Measurements from ENCODE around the gene TDO2. TPM values are rescaled to one million over a fixed set of nuclear protein-coding genes. Genes with fewer than 3 reads are reported as not detected.

Gene TDO2
- total and polyA plus RNA-seq, 2 of the 13 experiments (the other 11 are each of a cell fraction or from before 2014, with no cell fraction given): not detected

DNA sequence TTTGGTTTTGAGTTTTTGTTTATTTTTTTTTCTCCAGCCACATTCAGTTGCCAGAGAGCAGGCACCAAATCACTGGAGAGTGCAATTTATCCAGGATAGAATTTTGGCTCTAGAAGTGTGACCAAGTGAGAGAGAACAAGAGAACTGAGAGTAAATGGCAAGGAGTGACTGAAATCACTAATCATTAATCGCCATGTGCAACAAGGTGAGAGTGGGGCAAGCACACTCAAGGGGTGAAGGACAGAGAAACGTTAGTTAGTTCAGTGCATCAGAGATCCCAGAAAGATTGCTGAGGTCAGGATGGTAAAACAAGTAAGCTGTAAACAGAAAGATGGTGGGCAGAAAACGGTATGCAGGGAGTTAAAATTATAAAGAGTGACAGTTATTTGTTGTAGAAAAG, 19.6 kb upstream of the TDO2 start:
- Histone ChIP-seq H3K4me2 (ENCODE audit: low read depth, low read length) (no peak overlapping the region), H3K9me3 (ENCODE audit: low read length) (peaks cover 6% of the 10 kb centered on the region; the same call in 1 of the 2 replicates), H3K9ac (ENCODE audit: insufficient read depth, low read depth, low read length) (no peak overlapping the region), H3K4me3 (replicated peaks in 1 of 3; ENCODE audit: insufficient read depth in 1 of 3, low read depth in 2 of 3, low read length in 3 of 3) (no peak overlapping the region), H3K79me2 (ENCODE audit: insufficient read depth, low read length) (no peaks in the 10 kb centered on the region), H3K27ac (ENCODE audit: extremely low read length, insufficient read depth, low read length) (no peak overlapping the region), H3K36me3 (replicated peaks in 1 of 2; ENCODE audit: control insufficient read depth in 1 of 2, insufficient read depth in 2 of 2, low read length in 2 of 2) (no peaks in the 10 kb centered on the region), H2AFZ (ENCODE audit: low read length) (no peak overlapping the region), H4K20me1 (ENCODE audit: insufficient read depth, low read length) (no peaks in the 10 kb centered on the region), H3K4me1 (ENCODE audit: insufficient read depth, low read length) (no peaks in the 10 kb centered on the region), H3K27me3 (ENCODE audit: control insufficient read depth in 1 of 2, insufficient read depth in 2 of 2, low read length in 2 of 2) (no peaks in the 10 kb centered on the region; a peak in 1 of 5 replicates)
- DNase-seq (ENCODE audit: low spot score): no peak
- in situ Hi-C loops (cut with HindIII; ENCODE audit: extremely low pct_ligation_motif_present, low pct_unique_long_range_greater_than_20kb) (no loop called here), intact Hi-C loops (cut with micrococcal nuclease; ENCODE audit: unreplicated experiment) (no loop called here)
- ATAC-seq: no peak
- TF ChIP-seq ZSCAN22 (CRISPR knock-in tag; IDR thresholded peaks at IDR 0.05): no peak
- no peak for TF ChIP-seq ZNF546 (CRISPR knock-in tag; conservative IDR thresholded peaks at IDR 0.05)
- no peak for TF ChIP-seq POLR2AphosphoS2 (IDR thresholded peaks at IDR 0.05; ENCODE audit: low read depth, low read length)
- no peak for TF ChIP-seq YY1 (IDR thresholded peaks at IDR 0.05; ENCODE audit: insufficient read depth, insufficient replicate concordance, low read depth, low read length)
- no peak for TF ChIP-seq SMAD1 (CRISPR knock-in tag; IDR thresholded peaks at IDR 0.05; ENCODE audit: borderline replicate concordance, low read depth)
- TF ChIP-seq SMARCE1 (IDR thresholded peaks at IDR 0.05; ENCODE audit: borderline replicate concordance): no peak
- TF ChIP-seq MED1 (CRISPR knock-in tag; IDR thresholded peaks at IDR 0.05): no peak
- TF ChIP-seq ZNF790 (CRISPR knock-in tag; IDR thresholded peaks at IDR 0.05; ENCODE audit: borderline replicate concordance): no peak
- TF ChIP-seq ZNF17 (CRISPR knock-in tag; IDR thresholded peaks at IDR 0.05): no peak
- FAIRE-seq: no peak
- WGBS (ENCODE audit: low lambda C conversion rate): 3% methylated on average over 3 of the region's 3 CpGs
- BruUV-seq (replicated peaks): no TSS peak
- ChIA-PET POLR2A (no interaction called here), CTCF (ENCODE audit: low intra/inter-chr PET ratio, low total read pairs) (no interaction called here)

DNA sequence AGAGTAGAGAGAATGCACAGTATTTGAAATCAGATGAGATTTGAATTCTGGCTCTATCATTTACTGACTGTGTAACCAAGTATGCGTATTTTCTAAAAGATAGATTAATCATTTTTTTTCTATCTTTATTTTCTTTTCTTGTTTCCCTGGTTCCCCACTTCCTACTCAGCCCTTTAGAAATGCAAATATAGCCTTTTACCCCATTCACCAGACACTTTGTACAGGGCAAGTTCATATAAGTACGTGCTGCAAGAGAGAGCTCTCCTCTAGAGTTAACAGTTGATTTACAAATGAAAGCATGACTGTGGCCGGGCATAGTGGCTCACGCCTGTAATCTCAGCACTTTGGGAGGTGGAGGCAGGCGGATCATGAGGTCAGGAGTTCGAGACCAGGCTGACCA, 17.8 kb upstream of the TDO2 start:
- H2AFZ ChIP-seq (ENCODE audit: low read length): no peak overlapping the region
- H3K9ac ChIP-seq (ENCODE audit: insufficient read depth, low read depth, low read length): no peak overlapping the region
- ChIA-PET CTCF (ENCODE audit: low intra/inter-chr PET ratio, low total read pairs) (no interaction called here), POLR2A (no interaction called here)
- 16% methylated on average over 6 of the region's 6 CpGs for WGBS (ENCODE audit: low lambda C conversion rate)
- H3K79me2 ChIP-seq (ENCODE audit: insufficient read depth, low read length): no peaks in the 10 kb centered on the region
- H3K27ac ChIP-seq (ENCODE audit: extremely low read length, insufficient read depth, low read length): no peak overlapping the region
- no TSS peak for BruUV-seq (replicated peaks)
- H3K36me3 ChIP-seq (replicated peaks in 1 of 2; ENCODE audit: control insufficient read depth in 1 of 2, insufficient read depth in 2 of 2, low read length in 2 of 2): no peaks in the 10 kb centered on the region
- FAIRE-seq (no peak), DNase-seq (ENCODE audit: low spot score) (no peak), ATAC-seq (no peak)
- H3K4me1 ChIP-seq (ENCODE audit: insufficient read depth, low read length): no peaks in the 10 kb centered on the region
- intact Hi-C loops (cut with micrococcal nuclease; ENCODE audit: unreplicated experiment): no loop called here
- no peak overlapping the region for H3K4me3 ChIP-seq (replicated peaks in 1 of 3; ENCODE audit: insufficient read depth in 1 of 3, low read depth in 2 of 3, low read length in 3 of 3)
- no peaks in the 10 kb centered on the region for H4K20me1 ChIP-seq (ENCODE audit: insufficient read depth, low read length)
- in situ Hi-C loops (cut with HindIII; ENCODE audit: extremely low pct_ligation_motif_present, low pct_unique_long_range_greater_than_20kb): no loop called here
- H3K27me3 ChIP-seq (ENCODE audit: control insufficient read depth in 1 of 2, insufficient read depth in 2 of 2, low read length in 2 of 2): no peaks in the 10 kb centered on the region; a peak in 1 of 5 replicates
- peaks cover 6% of the 10 kb centered on the region; the same call in 1 of the 2 replicates for H3K9me3 ChIP-seq (ENCODE audit: low read length)
- no peak overlapping the region for H3K4me2 ChIP-seq (ENCODE audit: low read depth, low read length)
- TF ChIP-seq ZC3H4 (CRISPR knock-in tag; IDR thresholded peaks at IDR 0.05; ENCODE audit: borderline replicate concordance) (no peak), ZNF737 (CRISPR knock-in tag; IDR thresholded peaks at IDR 0.05; ENCODE audit: borderline replicate concordance) (no peak), ZNF788 (CRISPR knock-in tag; IDR thresholded peaks at IDR 0.05; ENCODE audit: borderline replicate concordance) (no peak), PITX1 (CRISPR knock-in tag; IDR thresholded peaks at IDR 0.05) (no peak), RXRA (CRISPR knock-in tag; IDR thresholded peaks at IDR 0.05) (no peak), CEBPB (IDR thresholded peaks at IDR 0.05; ENCODE audit: borderline replicate concordance, low read depth, low read length) (no peak), ZNF501 (CRISPR knock-in tag; IDR thresholded peaks at IDR 0.05) (no peak), TIGD3 (CRISPR knock-in tag; IDR thresholded peaks at IDR 0.05; ENCODE audit: borderline replicate concordance) (no peak), SNAPC2 (CRISPR knock-in tag; IDR thresholded peaks at IDR 0.05) (no peak), NFYC (CRISPR knock-in tag; IDR thresholded peaks at IDR 0.05) (no peak)
- TF ChIP-seq, protein P1, sequence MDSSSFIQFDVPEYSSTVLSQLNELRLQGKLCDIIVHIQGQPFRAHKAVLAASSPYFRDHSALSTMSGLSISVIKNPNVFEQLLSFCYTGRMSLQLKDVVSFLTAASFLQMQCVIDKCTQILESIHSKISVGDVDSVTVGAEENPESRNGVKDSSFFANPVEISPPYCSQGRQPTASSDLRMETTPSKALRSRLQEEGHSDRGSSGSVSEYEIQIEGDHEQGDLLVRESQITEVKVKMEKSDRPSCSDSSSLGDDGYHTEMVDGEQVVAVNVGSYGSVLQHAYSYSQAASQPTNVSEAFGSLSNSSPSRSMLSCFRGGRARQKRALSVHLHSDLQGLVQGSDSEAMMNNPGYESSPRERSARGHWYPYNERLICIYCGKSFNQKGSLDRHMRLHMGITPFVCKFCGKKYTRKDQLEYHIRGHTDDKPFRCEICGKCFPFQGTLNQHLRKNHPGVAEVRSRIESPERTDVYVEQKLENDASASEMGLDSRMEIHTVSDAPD (CRISPR knock-in tag; IDR thresholded peaks at IDR 0.05): no peak

Measured in HepG2 (cell line).